HAP-1 (cell line): ENCODE results near the gene YES1.
"Not testable (repeated sequence)": the region's sequence is repeated elsewhere in the genome, so short reads cannot be mapped to it uniquely, and the experiment has no call there.

Experiments
- DNase-seq, 2 experiments: peaks; one replicate each; pipeline ENCODE4 v3.0.0-alpha.2; 2016 to 2020; ENCODE audit warnings: low spot score in 2 of 2
- H3K27me3 ChIP-seq: fragments of 250-450 bp; sonication (Bioruptor Pico); 2 replicates; pipeline ENCODE4 v1.5.1; 2020; ENCODE audit warnings: low read depth, mild to moderate bottlenecking, moderate library complexity
- H3K36me3 ChIP-seq: fragments of 250-450 bp; sonication (Bioruptor Pico); replicated peaks from 2 replicates; pipeline ENCODE4 v1.5.1; 2020; ENCODE audit warnings: mild to moderate bottlenecking
- H3K4me1 ChIP-seq: fragments of 250-450 bp; sonication (Bioruptor Pico); 2 replicates; pipeline ENCODE4 v1.5.1; 2020; ENCODE audit warnings: mild to moderate bottlenecking
- H3K4me3 ChIP-seq: fragments of 250-450 bp; sonication (Bioruptor Pico); 2 replicates; pipeline ENCODE4 v1.5.1; 2020; ENCODE audit warnings: mild to moderate bottlenecking, moderate library complexity
- H3K9me3 ChIP-seq: fragments of 250-450 bp; sonication (Bioruptor Pico); 2 replicates; pipeline ENCODE4 v1.5.1; 2020; ENCODE audit warnings: mild to moderate bottlenecking, moderate library complexity
- in situ Hi-C: fragments of 300-500 bp; cut with MboI; formaldehyde crosslinking; loops from 3 replicates; pipeline ENCODE4 v1.14.3; 2020; ENCODE audit warnings: low sequenced_read_pairs, inconsistent platforms, mixed read lengths

The YES1 gene

DNA sequence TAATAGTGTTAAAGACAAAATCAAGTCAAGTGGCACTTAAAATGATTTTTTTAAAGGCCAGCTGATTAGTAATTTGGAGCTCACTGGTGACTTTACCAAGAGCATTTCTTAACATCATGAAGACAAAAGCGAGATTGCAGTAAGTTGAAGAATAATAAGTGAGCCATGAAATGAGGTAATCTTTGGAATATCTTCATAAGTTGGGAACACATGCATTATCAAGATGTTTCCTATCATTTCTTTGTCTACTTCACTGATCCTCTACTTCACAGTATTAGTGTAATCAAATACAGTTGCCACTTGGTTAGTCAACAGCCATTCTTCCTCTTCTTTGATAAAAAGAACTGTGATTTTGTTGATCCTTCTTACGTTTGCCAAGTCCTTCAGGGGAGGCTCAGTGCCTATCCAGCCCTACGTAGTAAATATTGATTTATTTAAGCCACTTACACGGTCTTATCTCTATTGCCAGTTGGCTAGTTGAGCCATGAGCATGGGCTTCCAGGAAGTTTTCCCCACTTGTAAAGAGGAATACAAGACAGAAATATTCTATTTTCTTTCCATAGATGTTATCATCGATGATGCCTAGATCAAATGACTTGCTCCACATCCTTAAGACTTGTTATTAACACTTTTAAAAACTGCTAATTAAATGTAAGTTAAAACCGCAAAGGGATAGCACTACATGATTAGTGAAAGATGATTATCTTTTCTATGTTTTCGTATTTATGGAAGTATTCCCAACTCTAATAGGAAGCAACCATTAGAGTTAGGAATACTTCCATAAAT lies 46.1 kb downstream of the YES1 start:
- DNase-seq = no peak
- H3K4me3 ChIP-seq = no peak overlapping the region
- peaks cover 8% of the 10 kb centered on the region for H3K4me1 ChIP-seq
- no peaks in the 10 kb centered on the region for H3K27me3 ChIP-seq
- no peaks in the 10 kb centered on the region for H3K36me3 ChIP-seq
- H3K9me3 ChIP-seq = no peaks in the 10 kb centered on the region
- in situ Hi-C loops = no loop called here

DNA sequence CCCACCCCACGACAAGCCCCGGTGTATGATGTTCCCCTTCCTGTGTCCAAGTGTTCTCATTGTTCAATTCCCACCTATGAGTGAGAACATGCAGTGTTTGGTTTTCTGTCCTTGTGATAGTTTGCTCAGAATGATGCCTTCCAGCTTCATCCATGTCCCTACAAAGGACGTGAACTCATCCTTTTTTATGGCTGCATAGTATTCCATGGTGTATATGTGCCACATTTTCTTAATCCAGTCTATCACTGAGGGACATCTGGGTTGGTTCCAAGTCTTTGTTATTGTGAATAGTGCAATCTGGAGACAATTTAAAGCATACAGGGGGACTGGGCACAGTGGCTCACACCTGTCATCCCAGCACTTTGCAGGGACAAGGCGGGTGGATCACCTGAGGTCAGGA lies 52.2 kb downstream of the YES1 start:
- DNase-seq, H3K4me3 ChIP-seq, H3K9me3 ChIP-seq, H3K27me3 ChIP-seq, H3K36me3 ChIP-seq, in situ Hi-C loops: not testable (repeated sequence)
- H3K4me1 ChIP-seq = peaks cover 11% of the 10 kb centered on the region

DNA sequence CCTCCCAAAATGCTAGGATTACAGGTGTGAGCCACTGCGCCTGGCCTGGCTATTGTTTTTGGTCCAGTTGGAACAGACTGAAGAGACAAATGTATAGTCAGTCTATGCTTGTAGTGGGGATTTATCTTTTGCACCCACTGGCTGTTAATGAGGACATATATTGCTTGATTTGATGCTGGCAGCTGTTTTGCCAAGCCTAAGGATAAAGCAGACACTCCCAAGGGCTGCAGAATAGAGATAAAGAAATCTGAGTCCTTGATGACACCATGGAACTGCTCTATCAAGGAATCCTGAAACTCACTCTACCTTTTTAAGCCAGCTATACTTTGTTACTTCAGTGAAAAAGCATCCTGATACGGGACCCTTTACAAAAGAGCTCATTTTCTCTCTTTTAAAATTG lies 56.5 kb downstream of the YES1 start:
- DNase-seq = no peak
- no peaks in the 10 kb centered on the region; the same call in none of the 2 replicates for H3K36me3 ChIP-seq

DNA sequence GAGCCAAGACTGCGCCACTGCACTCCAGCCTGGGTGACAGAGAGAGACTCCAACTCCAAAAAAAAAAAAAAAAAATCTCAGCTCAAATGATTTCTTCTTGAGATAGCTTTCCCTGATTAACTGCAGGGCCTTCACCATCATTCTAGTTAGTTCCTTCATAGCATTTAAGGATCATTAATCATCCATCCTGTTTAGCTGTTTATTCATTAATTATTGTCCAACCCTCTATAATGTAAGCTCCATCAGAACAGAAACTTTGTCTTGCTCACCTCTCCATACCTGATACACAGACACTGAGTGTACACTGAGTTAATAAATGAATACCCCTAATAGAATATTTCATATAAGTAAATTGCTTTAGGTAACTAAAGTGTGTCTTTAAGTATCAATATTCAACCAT lies 57.4 kb downstream of the YES1 start:
- H3K4me1 ChIP-seq = no peaks in the 10 kb centered on the region
- no peaks in the 10 kb centered on the region for H3K27me3 ChIP-seq
- H3K9me3 ChIP-seq = no peaks in the 10 kb centered on the region
- DNase-seq = no peak
- peaks cover 4% of the 10 kb centered on the region for H3K36me3 ChIP-seq
- no peak overlapping the region for H3K4me3 ChIP-seq
- in situ Hi-C loops = no loop called here

More for the DNA sequence above, 56.5 kb downstream of the YES1 start:
- Histone ChIP-seq H3K27me3 (no peaks in the 10 kb centered on the region), H3K4me3 (no peak overlapping the region), H3K9me3 (no peaks in the 10 kb centered on the region; the same call in 1 of the 2 replicates), H3K4me1 (peaks cover 2% of the 10 kb centered on the region)
- in situ Hi-C loops = no loop called here

DNA sequence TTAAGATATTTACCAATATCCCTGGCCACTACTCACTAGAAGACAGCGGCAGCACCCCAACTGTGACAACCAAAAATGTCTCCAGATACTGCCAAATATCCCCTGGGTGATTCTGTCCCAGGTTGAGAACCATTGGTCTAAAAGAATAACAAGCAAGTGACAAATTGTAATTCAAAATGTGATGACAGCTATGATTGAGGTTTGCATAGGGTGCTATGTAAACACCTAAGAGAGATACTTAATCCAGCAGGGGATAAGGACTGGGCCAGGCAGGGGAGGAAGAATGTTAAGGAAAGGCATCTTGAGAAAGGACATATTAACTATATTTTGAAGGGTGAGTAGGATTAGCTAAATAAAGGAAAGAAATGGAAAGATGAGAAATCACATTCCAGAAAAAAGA lies 61.6 kb downstream of the YES1 start:
- H3K36me3 ChIP-seq = peaks cover 11% of the 10 kb centered on the region
- DNase-seq = no peak
- H3K4me3 ChIP-seq = no peak overlapping the region
- no peaks in the 10 kb centered on the region for H3K9me3 ChIP-seq
- no peaks in the 10 kb centered on the region for H3K27me3 ChIP-seq
- no peaks in the 10 kb centered on the region for H3K4me1 ChIP-seq
- in situ Hi-C loops = no loop called here

DNA sequence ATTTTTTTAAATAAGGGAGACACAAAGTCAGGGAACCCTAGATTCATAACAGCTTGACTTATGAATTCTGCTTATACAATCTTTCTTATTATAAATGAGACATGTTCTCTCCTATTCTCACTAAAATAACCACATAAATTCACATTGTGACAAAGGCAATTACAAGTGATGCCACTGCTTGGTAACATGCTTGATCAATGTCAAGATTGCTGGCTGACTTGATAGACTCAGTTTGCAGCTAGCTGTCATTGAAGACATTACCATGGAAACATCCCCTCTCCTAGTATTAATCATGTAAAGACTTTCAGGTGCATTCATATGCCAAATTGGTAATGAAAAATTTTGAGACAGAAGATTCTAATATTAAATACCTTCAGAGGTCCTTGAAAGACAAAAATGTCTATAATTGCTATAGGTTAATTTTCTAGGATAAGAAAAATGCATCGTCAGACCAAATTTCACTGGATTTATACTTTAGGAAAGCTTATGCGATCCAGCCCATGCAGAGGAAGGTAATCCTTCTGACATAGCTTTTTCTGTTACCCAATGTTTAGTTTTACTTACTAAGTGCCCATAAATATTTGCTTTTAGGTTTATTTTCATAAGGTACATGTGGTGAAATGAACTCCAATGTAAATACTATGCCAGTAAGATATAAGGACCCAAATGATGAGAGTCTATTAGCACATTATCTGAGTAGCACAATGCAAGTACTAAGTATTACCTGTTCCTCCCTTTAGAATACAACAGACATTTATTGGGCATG lies 67.0 kb downstream of the YES1 start:
- H3K9me3 ChIP-seq = no peaks in the 10 kb centered on the region
- H3K4me3 ChIP-seq = no peak overlapping the region
- H3K36me3 ChIP-seq = peaks cover 20% of the 10 kb centered on the region
- no peaks in the 10 kb centered on the region for H3K27me3 ChIP-seq
- no peak for DNase-seq
- in situ Hi-C loops = loop anchor here (5.0 kb wide), 1 partner anchor 87 kb away; no protein-coding TSS in a partner anchor
- H3K4me1 ChIP-seq = peaks cover 9% of the 10 kb centered on the region; the same call in 1 of the 2 replicates

DNA sequence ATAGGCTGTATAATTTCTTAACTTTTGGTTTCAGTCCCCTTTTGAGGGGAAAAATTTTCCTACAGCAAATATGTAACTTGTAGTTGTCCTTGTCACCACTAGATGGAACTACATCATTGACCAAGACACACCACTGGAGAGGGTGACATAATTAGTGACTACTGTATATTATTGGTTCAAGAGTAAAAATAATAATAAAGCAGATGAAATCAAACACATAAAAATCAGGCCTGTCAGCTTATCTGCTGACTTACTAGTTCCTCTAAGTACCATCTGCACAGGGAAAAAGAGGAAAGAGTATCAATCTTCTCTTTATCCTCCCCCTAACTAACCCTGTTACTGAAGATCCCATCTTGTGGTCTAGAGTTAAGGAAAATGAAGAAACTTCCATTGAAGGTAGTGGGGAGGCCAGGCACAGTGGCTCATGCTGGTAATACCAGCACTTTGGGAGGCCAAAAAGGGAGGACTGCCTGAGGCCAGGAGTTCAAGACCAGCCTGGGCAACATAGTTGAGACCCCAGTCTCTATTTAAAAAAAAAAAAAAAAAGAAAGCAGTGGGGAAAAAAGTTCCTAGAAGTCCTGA lies 70.0 kb downstream of the YES1 start:
- Histone ChIP-seq H3K4me1 (peaks cover 14% of the 10 kb centered on the region; the same call in 1 of the 2 replicates), H3K36me3 (peaks cover 26% of the 10 kb centered on the region), H3K9me3 (no peaks in the 10 kb centered on the region), H3K27me3 (no peaks in the 10 kb centered on the region), H3K4me3 (no peak overlapping the region)
- in situ Hi-C loops = loop anchor here (5.0 kb wide), 1 partner anchor 90 kb away; no protein-coding TSS in a partner anchor
- DNase-seq = peak in 1 of 2 experiments; percentile 77

DNA sequence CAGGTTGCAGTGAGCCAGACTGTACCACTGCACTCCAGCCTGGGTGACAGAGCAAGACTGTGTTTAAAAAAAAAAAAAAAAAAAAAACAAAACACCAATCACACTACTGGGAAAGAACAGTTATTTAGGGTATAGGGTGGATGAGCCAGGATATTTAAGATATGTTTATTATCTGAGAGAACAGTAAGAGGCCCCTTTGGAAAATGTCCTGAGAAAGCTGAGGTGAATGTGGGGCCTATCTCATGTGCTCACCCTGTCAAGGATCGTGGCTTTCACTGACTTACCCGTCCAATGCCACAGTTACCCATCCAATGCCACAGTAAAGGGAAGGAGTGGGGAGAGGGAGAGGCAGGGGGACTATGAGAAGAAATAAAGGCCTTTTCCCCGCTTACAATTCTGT lies 79.7 kb downstream of the YES1 start:
- in situ Hi-C loops = no loop called here
- 0 out of 2 replicates have a peak, but pooled peaks cover 3% of the 10 kb centered on the region for H3K4me1 ChIP-seq

DNA sequence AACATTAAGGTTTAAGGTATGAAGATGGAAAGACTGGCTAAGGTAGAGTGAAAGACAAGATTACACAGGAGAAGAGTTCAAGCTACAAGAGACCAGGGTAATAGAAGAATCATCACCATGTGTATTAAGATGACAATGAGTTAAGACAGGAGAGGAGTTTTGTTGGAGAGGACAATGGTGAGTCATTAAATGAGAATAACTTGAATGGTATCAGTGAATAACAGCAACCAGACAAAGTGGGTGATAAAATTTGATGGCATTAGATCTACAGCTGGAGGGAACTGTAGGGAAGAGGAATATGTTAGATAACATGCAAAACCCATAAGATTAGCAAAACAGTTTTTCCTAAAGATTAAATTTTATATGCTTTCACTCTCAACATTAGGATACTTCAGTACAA lies 80.9 kb downstream of the YES1 start:
- peaks cover 16% of the 10 kb centered on the region for H3K36me3 ChIP-seq
- in situ Hi-C loops = no loop called here
- H3K27me3 ChIP-seq = no peaks in the 10 kb centered on the region
- H3K4me3 ChIP-seq = no peak overlapping the region
- no peaks in the 10 kb centered on the region for H3K9me3 ChIP-seq
- 0 out of 2 replicates have a peak, but pooled peaks cover 3% of the 10 kb centered on the region for H3K4me1 ChIP-seq
- DNase-seq = no peak

More for the DNA sequence above, 79.7 kb downstream of the YES1 start:
- DNase-seq = no peak
- no peaks in the 10 kb centered on the region for H3K27me3 ChIP-seq
- no peak overlapping the region for H3K4me3 ChIP-seq
- H3K36me3 ChIP-seq = peaks cover 21% of the 10 kb centered on the region
- no peaks in the 10 kb centered on the region for H3K9me3 ChIP-seq

DNA sequence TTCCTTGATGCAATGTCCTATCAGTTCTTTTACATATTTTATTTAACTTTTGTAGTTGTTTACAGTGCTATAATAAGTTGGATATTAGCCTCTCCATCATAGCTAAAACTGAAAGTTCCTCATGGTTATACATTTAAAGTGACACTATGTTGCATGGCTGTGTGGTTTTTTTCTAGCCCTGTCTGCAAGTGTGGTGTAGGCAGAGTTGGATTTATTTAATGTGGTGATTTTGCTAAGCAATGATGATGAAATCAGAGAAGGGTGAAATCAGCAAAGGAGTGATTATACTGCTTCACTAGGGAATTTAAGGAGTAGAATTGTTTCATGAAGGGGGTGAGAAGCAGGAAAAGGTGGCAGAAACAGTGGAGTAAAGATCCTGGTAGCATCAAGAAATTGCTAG lies 81.3 kb downstream of the YES1 start:
- Histone ChIP-seq H3K9me3 (no peaks in the 10 kb centered on the region), H3K36me3 (peaks cover 16% of the 10 kb centered on the region), H3K27me3 (no peaks in the 10 kb centered on the region), H3K4me1 (0 out of 2 replicates have a peak, but pooled peaks cover 3% of the 10 kb centered on the region), H3K4me3 (no peak overlapping the region)
- in situ Hi-C loops = no loop called here
- DNase-seq = no peak

DNA sequence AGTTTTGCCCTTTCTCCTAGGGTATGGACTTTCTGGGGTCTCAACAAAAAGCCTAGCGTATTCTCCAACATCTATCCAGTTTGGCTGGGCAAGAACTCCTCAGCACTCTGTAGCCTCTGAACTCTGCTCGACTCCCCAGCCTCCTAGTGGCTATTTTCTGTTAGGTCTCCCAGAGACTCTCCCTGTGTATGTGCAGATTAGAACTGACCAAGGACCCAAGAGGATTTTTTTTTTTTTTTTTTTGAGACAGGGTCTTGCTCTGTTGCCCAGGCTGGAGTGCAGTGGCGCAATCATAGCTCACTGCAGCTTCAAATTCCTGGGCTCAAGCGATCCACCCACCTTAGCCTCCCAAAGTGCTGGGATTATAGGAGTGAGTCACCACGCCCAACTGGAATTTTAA lies 81.9 kb downstream of the YES1 start:
- in situ Hi-C loops, H3K27me3 ChIP-seq, H3K9me3 ChIP-seq, DNase-seq, H3K4me3 ChIP-seq, H3K4me1 ChIP-seq: not testable (repeated sequence)
- peaks cover 16% of the 10 kb centered on the region for H3K36me3 ChIP-seq

DNA sequence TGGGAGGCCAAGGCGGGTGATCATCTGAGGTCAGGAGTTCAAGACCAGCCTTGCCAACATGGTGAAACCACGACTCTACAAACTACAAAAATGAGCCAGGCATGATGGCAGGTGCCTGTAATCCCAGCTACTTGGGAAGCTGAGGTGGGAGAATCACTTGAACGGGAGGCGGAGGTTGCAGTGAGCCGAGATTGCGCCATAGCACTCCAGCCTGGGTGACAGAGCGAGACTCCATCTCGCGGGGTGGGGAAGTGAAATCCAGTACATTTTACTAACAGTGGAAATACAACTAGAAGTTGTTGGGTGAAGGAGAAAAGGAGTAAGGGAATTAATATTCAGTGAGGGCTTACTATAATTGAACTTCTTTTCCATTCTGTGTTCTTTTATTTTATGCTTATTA lies 86.4 kb downstream of the YES1 start:
- no peak for DNase-seq
- H3K4me3 ChIP-seq = no peak overlapping the region
- in situ Hi-C loops = no loop called here
- no peaks in the 10 kb centered on the region for H3K4me1 ChIP-seq
- no peaks in the 10 kb centered on the region for H3K9me3 ChIP-seq
- no peaks in the 10 kb centered on the region for H3K27me3 ChIP-seq
- H3K36me3 ChIP-seq = peaks cover 3% of the 10 kb centered on the region

DNA sequence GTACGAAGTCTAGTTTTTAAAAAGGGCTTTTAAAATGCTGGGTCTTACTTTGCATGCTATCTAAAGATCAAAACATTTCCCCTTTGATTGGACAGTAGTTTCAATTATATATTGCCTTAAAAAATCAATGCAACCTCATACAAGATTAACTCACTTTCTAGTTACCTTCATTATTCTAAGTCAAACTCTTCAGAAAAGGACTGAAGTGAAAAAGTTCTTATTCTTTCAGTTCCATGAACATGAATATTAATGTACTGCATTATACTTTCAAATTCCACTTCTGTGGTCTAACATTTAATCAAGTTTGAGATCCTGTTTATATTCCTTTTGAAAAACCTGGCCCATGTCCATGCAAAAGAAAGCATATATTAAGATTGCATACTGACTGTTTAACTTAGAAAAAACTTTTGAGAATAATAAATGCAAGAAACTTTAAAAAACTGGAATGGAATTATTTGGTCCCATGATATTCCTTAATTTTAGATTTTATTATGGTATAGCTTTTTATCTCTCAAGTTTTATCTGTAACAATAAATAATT lies 88.4 kb downstream of the YES1 start:
- in situ Hi-C loops = no loop called here
- Histone ChIP-seq H3K4me3 (no peak overlapping the region), H3K36me3 (peaks cover 3% of the 10 kb centered on the region), H3K9me3 (no peaks in the 10 kb centered on the region), H3K27me3 (no peaks in the 10 kb centered on the region), H3K4me1 (no peaks in the 10 kb centered on the region)
- DNase-seq = no peak
